Measurements from ENCODE around the gene COX6B2. TPM values are rescaled to one million over a fixed set of nuclear protein-coding genes. Genes with fewer than 3 reads are reported as not detected.

Gene COX6B2
- total and polyA plus RNA-seq, 2 of the 13 experiments (the other 11 are each of a cell fraction or from before 2014, with no cell fraction given), result 0.21 TPM; not detected in 1

- TF ChIP-seq ZC3H4 (CRISPR knock-in tag; IDR thresholded peaks at IDR 0.05; ENCODE audit: borderline replicate concordance), result no peak
- TF ChIP-seq BCL6 (CRISPR knock-in tag; IDR thresholded peaks at IDR 0.05), result no peak; the same call in 1 of the 2 replicates
- TF ChIP-seq BRF2 (CRISPR knock-in tag; IDR thresholded peaks at IDR 0.05), result no peak
- no peak for TF ChIP-seq ZNF180 (CRISPR knock-in tag; IDR thresholded peaks at IDR 0.05; ENCODE audit: borderline replicate concordance, low read depth)
- TF ChIP-seq CERS6 (CRISPR knock-in tag; IDR thresholded peaks at IDR 0.05), result no peak
- TF ChIP-seq MIER2 (CRISPR knock-in tag; IDR thresholded peaks at IDR 0.05), result 0 out of 2 replicates have a peak, but pooled peaks have one; percentile 22
- no peak for TF ChIP-seq CBFB (CRISPR knock-in tag; IDR thresholded peaks at IDR 0.05)
- TF ChIP-seq HINFP (CRISPR knock-in tag; IDR thresholded peaks at IDR 0.05; ENCODE audit: low read depth), result no peak
- no peak for TF ChIP-seq FOXJ3 (CRISPR knock-in tag; IDR thresholded peaks at IDR 0.05; ENCODE audit: borderline replicate concordance)
- peak; percentile 78; the same call in 1 of the 2 replicates for TF ChIP-seq BRCA1 (CRISPR knock-in tag; IDR thresholded peaks at IDR 0.05)
- TF ChIP-seq CSRNP1 (CRISPR knock-in tag; IDR thresholded peaks at IDR 0.05), result no peak
- no peak; the same call in 1 of the 2 replicates for TF ChIP-seq ZNF572 (CRISPR knock-in tag; IDR thresholded peaks at IDR 0.05)
- TF ChIP-seq HNF4G (IDR thresholded peaks at IDR 0.05; ENCODE audit: borderline replicate concordance, low read depth, low read length), result peak; percentile 80
- peak; percentile 75; the same call in 1 of the 2 replicates for TF ChIP-seq HNF4G (CRISPR knock-in tag; IDR thresholded peaks at IDR 0.05; ENCODE audit: borderline replicate concordance, low read depth)
- no peak for TF ChIP-seq PREB (CRISPR knock-in tag; IDR thresholded peaks at IDR 0.05)
- TF ChIP-seq STAG1 (CRISPR knock-in tag; IDR thresholded peaks at IDR 0.05), result no peak
- TF ChIP-seq ZNF850 (CRISPR knock-in tag; conservative IDR thresholded peaks at IDR 0.05), result no peak
- TF ChIP-seq HIVEP1 (CRISPR knock-in tag; IDR thresholded peaks at IDR 0.05), result no peak
- no peak for TF ChIP-seq SNAPC5 (CRISPR knock-in tag; IDR thresholded peaks at IDR 0.05; ENCODE audit: borderline replicate concordance)
- no peak for TF ChIP-seq ZNF468 (CRISPR knock-in tag; IDR thresholded peaks at IDR 0.05)
- TF ChIP-seq ZNF607 (CRISPR knock-in tag; IDR thresholded peaks at IDR 0.05; ENCODE audit: borderline replicate concordance), result 0 out of 2 replicates have a peak, but pooled peaks have one; percentile 20
- no peak for TF ChIP-seq TMF1 (CRISPR knock-in tag; IDR thresholded peaks at IDR 0.05; ENCODE audit: low read depth)
- TF ChIP-seq SMAD3 (CRISPR knock-in tag; IDR thresholded peaks at IDR 0.05), result peak; percentile 76; the same call in 1 of the 2 replicates
- TF ChIP-seq AGO2 (optimal IDR thresholded peaks at IDR 0.05; ENCODE audit: low read depth, low read length), result no peak
- no peak for TF ChIP-seq ZFP62 (CRISPR knock-in tag; IDR thresholded peaks at IDR 0.05)
- peak; percentile 65; the same call in 1 of the 2 replicates for TF ChIP-seq GFI1 (CRISPR knock-in tag; IDR thresholded peaks at IDR 0.05; ENCODE audit: borderline replicate concordance)
Measured at GRCh38 chr19:55333870-55334269, 20.6 kb downstream of the COX6B2 start (continued).

Data from HepG2 (cell line).